ENCODE results near the gene PET117.

- TF ChIP-seq CTCF (IDR thresholded peaks at IDR 0.05; ENCODE audit: low read depth, low read length) (no peak), POLR2A (IDR thresholded peaks at IDR 0.05; ENCODE audit: extremely low read depth, insufficient read length) (no peak), MAX (IDR thresholded peaks at IDR 0.05; ENCODE audit: low read depth, low read length) (no peak)
Observed at GRCh38 chr20:18187020-18187419, 49.4 kb downstream of the PET117 start.

All from NB4 (cell line).